ENCODE results near the gene NRTN. TPM values are rescaled to one million over a fixed set of nuclear protein-coding genes. Genes with fewer than 3 reads are reported as not detected.

NRTN gene
- total RNA-seq, 1 donor from 2014 or later, result 2.1 TPM

- H3K9me3 Mint-ChIP-seq (ENCODE audit: low read depth), result no peaks in the 10 kb centered on the region
- H3K27ac Mint-ChIP-seq, result no peak overlapping the region
- no peak for DNase-seq (ENCODE audit: low spot score, unreplicated experiment)
- H3K27me3 Mint-ChIP-seq, result peaks cover 3% of the 10 kb centered on the region
- TF ChIP-seq, protein P1, sequence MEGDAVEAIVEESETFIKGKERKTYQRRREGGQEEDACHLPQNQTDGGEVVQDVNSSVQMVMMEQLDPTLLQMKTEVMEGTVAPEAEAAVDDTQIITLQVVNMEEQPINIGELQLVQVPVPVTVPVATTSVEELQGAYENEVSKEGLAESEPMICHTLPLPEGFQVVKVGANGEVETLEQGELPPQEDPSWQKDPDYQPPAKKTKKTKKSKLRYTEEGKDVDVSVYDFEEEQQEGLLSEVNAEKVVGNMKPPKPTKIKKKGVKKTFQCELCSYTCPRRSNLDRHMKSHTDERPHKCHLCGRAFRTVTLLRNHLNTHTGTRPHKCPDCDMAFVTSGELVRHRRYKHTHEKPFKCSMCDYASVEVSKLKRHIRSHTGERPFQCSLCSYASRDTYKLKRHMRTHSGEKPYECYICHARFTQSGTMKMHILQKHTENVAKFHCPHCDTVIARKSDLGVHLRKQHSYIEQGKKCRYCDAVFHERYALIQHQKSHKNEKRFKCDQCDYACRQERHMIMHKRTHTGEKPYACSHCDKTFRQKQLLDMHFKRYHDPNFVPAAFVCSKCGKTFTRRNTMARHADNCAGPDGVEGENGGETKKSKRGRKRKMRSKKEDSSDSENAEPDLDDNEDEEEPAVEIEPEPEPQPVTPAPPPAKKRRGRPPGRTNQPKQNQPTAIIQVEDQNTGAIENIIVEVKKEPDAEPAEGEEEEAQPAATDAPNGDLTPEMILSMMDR (IDR thresholded peaks at IDR 0.05; ENCODE audit: unreplicated experiment), result no peak
- H3K4me3 Mint-ChIP-seq (ENCODE audit: low read depth), result no peak overlapping the region
- peaks cover 2% of the 10 kb centered on the region for H3K4me1 Mint-ChIP-seq (ENCODE audit: low read depth)
- no peaks in the 10 kb centered on the region for H3K36me3 Mint-ChIP-seq (ENCODE audit: insufficient read depth)
Observed at GRCh38 chr19:5877427-5877826, 72.6 kb downstream of the NRTN start.

DNA sequence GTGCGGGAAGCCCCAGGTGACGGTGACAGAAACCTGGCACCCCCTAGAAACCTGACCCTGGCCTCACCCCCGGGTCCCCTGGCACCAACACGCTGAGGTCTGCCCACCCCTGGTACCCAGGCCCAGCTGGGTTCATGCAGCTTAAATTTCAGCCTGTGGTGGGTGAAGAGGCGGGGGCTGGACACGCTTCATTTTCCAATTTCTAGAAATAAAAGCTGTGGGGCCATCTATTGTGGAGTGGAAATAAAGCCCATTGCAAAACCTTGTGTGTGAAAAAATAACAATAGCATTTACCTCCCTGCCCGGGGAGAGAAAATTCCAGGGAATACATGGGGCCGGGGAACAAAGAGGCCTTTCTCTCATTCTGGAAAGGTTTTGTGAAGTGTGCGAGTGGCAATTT is 73.0 kb downstream of the NRTN start:
- Mint-ChIP-seq H3K4me3 (ENCODE audit: low read depth) (no peak overlapping the region), H3K36me3 (ENCODE audit: insufficient read depth) (no peaks in the 10 kb centered on the region), H3K4me1 (ENCODE audit: low read depth) (peaks cover 2% of the 10 kb centered on the region), H3K27ac (no peak overlapping the region), H3K9me3 (ENCODE audit: low read depth) (no peaks in the 10 kb centered on the region), H3K27me3 (peaks cover 3% of the 10 kb centered on the region)
- TF ChIP-seq, protein P1 (IDR thresholded peaks at IDR 0.05; ENCODE audit: unreplicated experiment), result no peak
- DNase-seq (ENCODE audit: low spot score, unreplicated experiment), result no peak

Other genes starting within 250 kb of the NRTN start
- gene TINCR, start 237.1 kb upstream of the NRTN start, total RNA-seq, result 0.60 and 1.0 TPM in 2 replicates
- 95.4 and 107 TPM in 2 replicates for gene SAFB2, start 182.3 kb upstream of the NRTN start, total RNA-seq
- gene SAFB, start 182.0 kb upstream of the NRTN start, total RNA-seq, result 151 and 169 TPM in 2 replicates
- 28.1 and 29.7 TPM in 2 replicates for gene MICOS13, start 124.6 kb upstream of the NRTN start, total RNA-seq
- 20.1 and 21.1 TPM in 2 replicates for gene HSD11B1L, start 124.0 kb upstream of the NRTN start, total RNA-seq
- gene RPL36, start 114.8 kb upstream of the NRTN start, total RNA-seq, result 720 and 727 TPM in 2 replicates
- gene LONP1, start 84.9 kb upstream of the NRTN start, total RNA-seq, result 56.1 and 61.7 TPM in 2 replicates
- not detected in 2 replicates for gene CATSPERD, start 84.4 kb upstream of the NRTN start, total RNA-seq
- gene PRR22, start 20.3 kb upstream of the NRTN start, total RNA-seq, result 5.8 and 5.9 TPM in 2 replicates
- gene DUS3L, start 13.9 kb upstream of the NRTN start, total RNA-seq, result 42.6 and 43.1 TPM in 2 replicates
- not detected in 2 replicates for gene FUT6, start 34.6 kb downstream of the NRTN start, total RNA-seq
- gene FUT3, start 46.4 kb downstream of the NRTN start, total RNA-seq, result not detected in 2 replicates
- gene FUT5, start 65.5 kb downstream of the NRTN start, total RNA-seq, result not detected in 2 replicates
- 210 and 217 TPM in 2 replicates for gene NDUFA11, start 98.7 kb downstream of the NRTN start, total RNA-seq
- gene VMAC, start 99.8 kb downstream of the NRTN start, total RNA-seq, result 13.9 and 15.2 TPM in 2 replicates
- 22.1 and 22.5 TPM in 2 replicates for gene CAPS, start 109.2 kb downstream of the NRTN start, total RNA-seq
- gene RANBP3, start 173.1 kb downstream of the NRTN start, total RNA-seq, result 99.9 and 106 TPM in 2 replicates